ENCODE results near the gene ASPN. TPM values are rescaled to one million over a fixed set of nuclear protein-coding genes. Genes with fewer than 3 reads are reported as not detected.
A peak's percentile ranks its signal among the peaks of the same experiment; 100 is the strongest.

The ASPN gene
- polyA plus RNA-seq, 1 donor: 40.3 TPM

- Histone ChIP-seq H3K27ac (ENCODE audit: low read length) (no peak overlapping the region), H3K36me3 (ENCODE audit: control insufficient read depth, insufficient read depth, low read length) (no peaks in the 10 kb centered on the region), H3K4me3 (ENCODE audit: low read length) (no peak overlapping the region), H3K4me1 (ENCODE audit: control insufficient read depth, insufficient read depth, low read length) (no peaks in the 10 kb centered on the region), H3K27me3 (ENCODE audit: control insufficient read depth, insufficient read depth, low read length) (no peaks in the 10 kb centered on the region), H3K9me3 (ENCODE audit: control insufficient read depth, low read depth, low read length) (no peaks in the 10 kb centered on the region)
- DNase-seq: no peak
- WGBS (ENCODE audit: insufficient coverage, low lambda C conversion rate): no CpG with 5 or more reads among the region's 3 CpGs
Measured at GRCh38 chr9:92492781-92493401, 10.6 kb upstream of the ASPN start.

- Histone ChIP-seq H3K4me3 (ENCODE audit: low read length) (no peak overlapping the region), H3K4me1 (ENCODE audit: control insufficient read depth, insufficient read depth, low read length) (no peaks in the 10 kb centered on the region), H3K36me3 (ENCODE audit: control insufficient read depth, insufficient read depth, low read length) (no peaks in the 10 kb centered on the region), H3K27ac (ENCODE audit: low read length) (peak overlapping the region; percentile 42), H3K27me3 (ENCODE audit: control insufficient read depth, insufficient read depth, low read length) (no peaks in the 10 kb centered on the region), H3K9me3 (ENCODE audit: control insufficient read depth, low read depth, low read length) (no peaks in the 10 kb centered on the region)
- DNase-seq: no peak
- WGBS (ENCODE audit: insufficient coverage, low lambda C conversion rate): no CpG with 5 or more reads among the region's 4 CpGs
Measured at GRCh38 chr9:92488681-92489550, 6.6 kb upstream of the ASPN start.

GRCh38 chr9:92486371-92486770 is 4.1 kb upstream of the ASPN start:
- H3K4me1 ChIP-seq (ENCODE audit: control insufficient read depth, insufficient read depth, low read length): no peaks in the 10 kb centered on the region
- no peaks in the 10 kb centered on the region for H3K9me3 ChIP-seq (ENCODE audit: control insufficient read depth, low read depth, low read length)
- H3K27me3 ChIP-seq (ENCODE audit: control insufficient read depth, insufficient read depth, low read length): no peaks in the 10 kb centered on the region
- no peaks in the 10 kb centered on the region for H3K36me3 ChIP-seq (ENCODE audit: control insufficient read depth, insufficient read depth, low read length)
- WGBS (ENCODE audit: insufficient coverage, low lambda C conversion rate): 80% methylated on average over 1 of the region's 3 CpGs
- no peak for DNase-seq
- no peak overlapping the region for H3K27ac ChIP-seq (ENCODE audit: low read length)
- H3K4me3 ChIP-seq (ENCODE audit: low read length): no peak overlapping the region

- whole genome bisulfite sequencing (ENCODE audit: insufficient coverage, low lambda C conversion rate): no CpG with 5 or more reads among the region's 3 CpGs
- H3K27me3 ChIP-seq (ENCODE audit: control insufficient read depth, insufficient read depth, low read length): no peaks in the 10 kb centered on the region
- no peaks in the 10 kb centered on the region for H3K9me3 ChIP-seq (ENCODE audit: control insufficient read depth, low read depth, low read length)
- no peak for DNase-seq
- H3K4me3 ChIP-seq (ENCODE audit: low read length): no peak overlapping the region
- no peak overlapping the region for H3K27ac ChIP-seq (ENCODE audit: low read length)
- no peaks in the 10 kb centered on the region for H3K36me3 ChIP-seq (ENCODE audit: control insufficient read depth, insufficient read depth, low read length)
- no peaks in the 10 kb centered on the region for H3K4me1 ChIP-seq (ENCODE audit: control insufficient read depth, insufficient read depth, low read length)
Measured at GRCh38 chr9:92484563-92484962, 2.3 kb upstream of the ASPN start.

- 60% methylated on average over 1 of the region's 5 CpGs for WGBS (ENCODE audit: insufficient coverage, low lambda C conversion rate)
- H3K4me3 ChIP-seq (ENCODE audit: low read length): no peak overlapping the region
- H3K9me3 ChIP-seq (ENCODE audit: control insufficient read depth, low read depth, low read length): no peaks in the 10 kb centered on the region
- no peaks in the 10 kb centered on the region for H3K27me3 ChIP-seq (ENCODE audit: control insufficient read depth, insufficient read depth, low read length)
- no peaks in the 10 kb centered on the region for H3K4me1 ChIP-seq (ENCODE audit: control insufficient read depth, insufficient read depth, low read length)
- peak overlapping the region; percentile 49 for H3K27ac ChIP-seq (ENCODE audit: low read length)
- H3K36me3 ChIP-seq (ENCODE audit: control insufficient read depth, insufficient read depth, low read length): no peaks in the 10 kb centered on the region
- DNase-seq: no peak
Measured at GRCh38 chr9:92483627-92484545, 1.6 kb upstream of the ASPN start.

GRCh38 chr9:92482805-92483204 is 499 bp upstream of the ASPN start:
- H3K27ac ChIP-seq (ENCODE audit: low read length): no peak overlapping the region
- no peaks in the 10 kb centered on the region for H3K36me3 ChIP-seq (ENCODE audit: control insufficient read depth, insufficient read depth, low read length)
- H3K4me3 ChIP-seq (ENCODE audit: low read length): no peak overlapping the region
- H3K9me3 ChIP-seq (ENCODE audit: control insufficient read depth, low read depth, low read length): no peaks in the 10 kb centered on the region
- no peaks in the 10 kb centered on the region for H3K4me1 ChIP-seq (ENCODE audit: control insufficient read depth, insufficient read depth, low read length)
- H3K27me3 ChIP-seq (ENCODE audit: control insufficient read depth, insufficient read depth, low read length): no peaks in the 10 kb centered on the region
- DNase-seq: no peak

- Histone ChIP-seq H3K27ac (ENCODE audit: low read length) (peak overlapping the region; percentile 62), H3K9me3 (ENCODE audit: control insufficient read depth, low read depth, low read length) (no peaks in the 10 kb centered on the region), H3K4me1 (ENCODE audit: control insufficient read depth, insufficient read depth, low read length) (no peaks in the 10 kb centered on the region), H3K27me3 (ENCODE audit: control insufficient read depth, insufficient read depth, low read length) (no peaks in the 10 kb centered on the region), H3K36me3 (ENCODE audit: control insufficient read depth, insufficient read depth, low read length) (no peaks in the 10 kb centered on the region), H3K4me3 (ENCODE audit: low read length) (no peak overlapping the region)
- 81% methylated on average over 2 of the region's 2 CpGs for WGBS (ENCODE audit: insufficient coverage, low lambda C conversion rate)
- DNase-seq: no peak
Measured at GRCh38 chr9:92480986-92481633, 1.2 kb downstream of the ASPN start.

GRCh38 chr9:92480291-92480771 is 2.0 kb downstream of the ASPN start:
- Histone ChIP-seq H3K27ac (ENCODE audit: low read length) (peak overlapping the region; percentile 62), H3K4me1 (ENCODE audit: control insufficient read depth, insufficient read depth, low read length) (no peaks in the 10 kb centered on the region), H3K36me3 (ENCODE audit: control insufficient read depth, insufficient read depth, low read length) (no peaks in the 10 kb centered on the region), H3K4me3 (ENCODE audit: low read length) (no peak overlapping the region), H3K9me3 (ENCODE audit: control insufficient read depth, low read depth, low read length) (no peaks in the 10 kb centered on the region), H3K27me3 (ENCODE audit: control insufficient read depth, insufficient read depth, low read length) (no peaks in the 10 kb centered on the region)
- no CpG with 5 or more reads among the region's 2 CpGs for WGBS (ENCODE audit: insufficient coverage, low lambda C conversion rate)
- DNase-seq: peak in 1 of 2 donors; percentile 14

GRCh38 chr9:92479346-92479745 is 3.0 kb downstream of the ASPN start:
- Histone ChIP-seq H3K27me3 (ENCODE audit: control insufficient read depth, insufficient read depth, low read length) (no peaks in the 10 kb centered on the region), H3K4me3 (ENCODE audit: low read length) (no peak overlapping the region), H3K27ac (ENCODE audit: low read length) (peak overlapping the region; percentile 62), H3K9me3 (ENCODE audit: control insufficient read depth, low read depth, low read length) (no peaks in the 10 kb centered on the region), H3K4me1 (ENCODE audit: control insufficient read depth, insufficient read depth, low read length) (no peaks in the 10 kb centered on the region), H3K36me3 (ENCODE audit: control insufficient read depth, insufficient read depth, low read length) (no peaks in the 10 kb centered on the region)
- DNase-seq: no peak

GRCh38 chr9:92478783-92479182 is 3.5 kb downstream of the ASPN start:
- Histone ChIP-seq H3K36me3 (ENCODE audit: control insufficient read depth, insufficient read depth, low read length) (no peaks in the 10 kb centered on the region), H3K9me3 (ENCODE audit: control insufficient read depth, low read depth, low read length) (no peaks in the 10 kb centered on the region), H3K27ac (ENCODE audit: low read length) (peak overlapping the region; percentile 62), H3K4me3 (ENCODE audit: low read length) (no peak overlapping the region), H3K4me1 (ENCODE audit: control insufficient read depth, insufficient read depth, low read length) (no peaks in the 10 kb centered on the region), H3K27me3 (ENCODE audit: control insufficient read depth, insufficient read depth, low read length) (no peaks in the 10 kb centered on the region)
- 100% methylated on average over 1 of the region's 7 CpGs for WGBS (ENCODE audit: insufficient coverage, low lambda C conversion rate)
- no peak for DNase-seq
